Keratinocyte (primary cell): Measurements from ENCODE around the gene PDE4C.

Source experiments
- EZH2 ChIP-seq: IDR thresholded peaks from one replicate; pipeline ENCODE4 v1.6.1; 2012; ENCODE audit warnings: inconsistent platforms, mild to moderate bottlenecking, low read length, moderate library complexity
- TF ChIP-seq, protein P1 (sequence below), 3 experiments: IDR thresholded peaks in 1 of 3; conservative IDR thresholded peaks in 1 of 3; optimal IDR thresholded peaks in 1 of 3; 2 replicates in 2 of 3; 3 replicates in 1 of 3; pipeline versions ENCODE3 to v1.5.1; 2011; ENCODE audit warnings: low read length in 3 of 3, mild to moderate bottlenecking in 3 of 3, moderate library complexity in 2 of 3, control low read depth in 1 of 3, inconsistent platforms in 1 of 3; ENCODE audit not compliant: insufficient read depth in 2 of 3; ENCODE audit errors: extremely low read depth in 1 of 3

- TF ChIP-seq, protein P1, sequence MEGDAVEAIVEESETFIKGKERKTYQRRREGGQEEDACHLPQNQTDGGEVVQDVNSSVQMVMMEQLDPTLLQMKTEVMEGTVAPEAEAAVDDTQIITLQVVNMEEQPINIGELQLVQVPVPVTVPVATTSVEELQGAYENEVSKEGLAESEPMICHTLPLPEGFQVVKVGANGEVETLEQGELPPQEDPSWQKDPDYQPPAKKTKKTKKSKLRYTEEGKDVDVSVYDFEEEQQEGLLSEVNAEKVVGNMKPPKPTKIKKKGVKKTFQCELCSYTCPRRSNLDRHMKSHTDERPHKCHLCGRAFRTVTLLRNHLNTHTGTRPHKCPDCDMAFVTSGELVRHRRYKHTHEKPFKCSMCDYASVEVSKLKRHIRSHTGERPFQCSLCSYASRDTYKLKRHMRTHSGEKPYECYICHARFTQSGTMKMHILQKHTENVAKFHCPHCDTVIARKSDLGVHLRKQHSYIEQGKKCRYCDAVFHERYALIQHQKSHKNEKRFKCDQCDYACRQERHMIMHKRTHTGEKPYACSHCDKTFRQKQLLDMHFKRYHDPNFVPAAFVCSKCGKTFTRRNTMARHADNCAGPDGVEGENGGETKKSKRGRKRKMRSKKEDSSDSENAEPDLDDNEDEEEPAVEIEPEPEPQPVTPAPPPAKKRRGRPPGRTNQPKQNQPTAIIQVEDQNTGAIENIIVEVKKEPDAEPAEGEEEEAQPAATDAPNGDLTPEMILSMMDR (optimal IDR thresholded peaks at IDR 0.05 in 1 of 3, IDR thresholded peaks at IDR 0.05 in 1 of 3, conservative IDR thresholded peaks at IDR 0.05 in 1 of 3; ENCODE audit: extremely low read depth in 1 of 3, insufficient read depth in 2 of 3, low read length in 3 of 3): no peak
- no peak for TF ChIP-seq EZH2
Measured at GRCh38 chr19:18269070-18269723, 43.0 kb upstream of the PDE4C start.
